Mucosa of descending colon (tissue), 3 donors: ENCODE results near the gene DYRK3. TPM values are rescaled to one million over a fixed set of nuclear protein-coding genes. Genes with fewer than 3 reads are reported as not detected.
A peak's percentile ranks its signal among the peaks of the same experiment; 100 is the strongest.
"Not testable (repeated sequence)": the region's sequence is repeated elsewhere in the genome, so short reads cannot be mapped to it uniquely, and the experiment has no call there.

Experiments used
- ATAC-seq: fragments of 200-7000 bp; cut with Tn5 transposase; one replicate; pipeline ENCODE4 v1.9.1; 2020; ENCODE audit warnings: mild to moderate bottlenecking, moderate library complexity
- DNase-seq, 3 donors: peaks; one replicate each; pipeline ENCODE4 v3.0.0-alpha.2; 2020
- H3K36me3 ChIP-seq: fragments of 200-600 bp; one replicate; pipeline ENCODE4 v1.8.0; 2021; ENCODE audit warnings: low read depth, mild to moderate bottlenecking
- H3K4me1 ChIP-seq: fragments of 200-600 bp; one replicate; pipeline ENCODE4 v1.8.0; 2021; ENCODE audit warnings: low read depth, mild to moderate bottlenecking
- H3K4me3 ChIP-seq: fragments of 200-600 bp; one replicate; pipeline ENCODE4 v1.8.0; 2021; ENCODE audit warnings: mild to moderate bottlenecking
- H3K9me3 ChIP-seq: fragments of 200-600 bp; one replicate; pipeline ENCODE4 v1.8.0; 2021; ENCODE audit warnings: mild to moderate bottlenecking
- CTCF ChIP-seq: fragments of 200-600 bp; IDR thresholded peaks from one replicate; pipeline ENCODE4 v1.8.0; 2022; ENCODE audit warnings: antibody characterized with exemption, mild to moderate bottlenecking
- intact Hi-C, 2 donors: fragments of 100-400 bp; cut with DNase I in 1 of 2; cut with micrococcal nuclease in 1 of 2; formaldehyde crosslinking; loops; one replicate each; pipeline versions ENCODE4 v1.11.0 to v1.11.1; 2022; cut with DNase I, micrococcal nuclease
- total RNA-seq, 3 donors: library from RNA; stranded (reverse); fragmentation: NEBNext Ultra II Directional in 2 of 3; extraction: Animal tissue kit (Norgen Biotek cat#: 25700) in 2 of 3; gene quantifications; one replicate each; pipeline versions ENCODE4 v1.2.1 to v1.2.4, GENCODE V29; 2021 to 2023
- donor health status: DM: no; HTN: no; CAD: no; lungs with moderate emphysema.
- donor health status: DM: no; HTN: no; CAD: no.
- donor health status: DM: no; HTN: yes; CAD: no.

Gene DYRK3
- total RNA-seq, 3 donors from 2014 or later = 0.61 to 4.7 (median 1.4) TPM

- intact Hi-C loops = no loop called here
- H3K9me3 ChIP-seq = no peaks in the 10 kb centered on the region
- H3K4me1 ChIP-seq = peaks cover 7% of the 10 kb centered on the region
- ATAC-seq (no peak), DNase-seq (no peak)
- H3K36me3 ChIP-seq = no peaks in the 10 kb centered on the region
- no peak overlapping the region for H3K4me3 ChIP-seq
- no peak for TF ChIP-seq CTCF
These were observed 25.9 kb upstream of the DYRK3 start for GRCh38 chr1:206609229-206609991.

GRCh38 chr1:206612129-206612876 lies 23.0 kb upstream of the DYRK3 start, which contains the start of gene EIF2D:
Gene EIF2D, minus strand, starts transcription at chr1:206612465. Its CDS starts 123 bp downstream, at chr1:206612342.
- Histone ChIP-seq H3K9me3 (no peaks in the 10 kb centered on the region), H3K4me1 (peaks cover 7% of the 10 kb centered on the region), H3K4me3 (peak within 1 kb of the TSS; percentile 28), H3K36me3 (no peaks in the 10 kb centered on the region)
- peak; percentile 99 for TF ChIP-seq CTCF
- peak; percentile 100 for ATAC-seq
- intact Hi-C loops = no loop called here
- DNase-seq = peak; percentile 94 to 98 (median 96)

- H3K36me3 ChIP-seq, H3K9me3 ChIP-seq, ATAC-seq, H3K4me1 ChIP-seq, H3K4me3 ChIP-seq, DNase-seq, intact Hi-C loops: not testable (repeated sequence)
These were observed 8.9 kb upstream of the DYRK3 start for GRCh38 chr1:206626396-206626795.

GRCh38 chr1:206628916-206629315 lies 6.4 kb upstream of the DYRK3 start:
- no peak for TF ChIP-seq CTCF
- intact Hi-C loops = no loop called here
- no peak for DNase-seq
- Histone ChIP-seq H3K36me3 (no peaks in the 10 kb centered on the region), H3K4me1 (no peaks in the 10 kb centered on the region), H3K4me3 (no peak overlapping the region), H3K9me3 (no peaks in the 10 kb centered on the region)
- no peak for ATAC-seq

GRCh38 chr1:206631085-206631509 lies 4.2 kb upstream of the DYRK3 start:
- DNase-seq = peak in 2 of 3 donors; percentile 27 to 65
- intact Hi-C loops = loop anchor here (10.0 kb wide), 2 partner anchors 84 to 284 kb away; no protein-coding TSS in a partner anchor
- Histone ChIP-seq H3K4me3 (no peak overlapping the region), H3K9me3 (no peaks in the 10 kb centered on the region), H3K36me3 (no peaks in the 10 kb centered on the region), H3K4me1 (peaks cover 11% of the 10 kb centered on the region)
- peak; percentile 11 for ATAC-seq
- TF ChIP-seq CTCF = no peak

GRCh38 chr1:206633708-206634121 lies 1.6 kb upstream of the DYRK3 start:
- DNase-seq = no peak
- Histone ChIP-seq H3K4me1 (peaks cover 12% of the 10 kb centered on the region), H3K9me3 (no peaks in the 10 kb centered on the region), H3K4me3 (no peak overlapping the region), H3K36me3 (no peaks in the 10 kb centered on the region)
- no peak for TF ChIP-seq CTCF
- peak; percentile 3 for ATAC-seq
- intact Hi-C loops = loop anchor here (10.0 kb wide), 2 partner anchors 81 to 281 kb away; no protein-coding TSS in a partner anchor
